Panc1 (cell line): ENCODE measurements around the gene PLB1.

Experiments
- CTCF ChIP-seq: fragments of 450-650 bp; IDR thresholded peaks from 2 replicates; pipeline ENCODE4 v1.5.1; 2017; ENCODE audit warnings: mild to moderate bottlenecking
- REST ChIP-seq, 2 experiments: IDR thresholded peaks; 2 replicates each; pipeline ENCODE4 v1.6.1; 2011 to 2012; ENCODE audit warnings: low read depth in 2 of 2, control low read depth in 1 of 2, low read length in 1 of 2, mild to moderate bottlenecking in 1 of 2, moderate library complexity in 1 of 2; ENCODE audit not compliant: insufficient read depth in 1 of 2

GRCh38 chr2:28521663-28522062 is 25.8 kb downstream of the PLB1 start:
- TF ChIP-seq CTCF, result no peak
- TF ChIP-seq REST (IDR thresholded peaks at IDR 0.05; ENCODE audit: insufficient read depth in 1 of 2, low read depth in 2 of 2, low read length in 1 of 2), result no peak
